Prostate gland (tissue), 2 donors: ENCODE measurements around the gene MYCBPAP. TPM values are rescaled to one million over a fixed set of nuclear protein-coding genes. Genes with fewer than 3 reads are reported as not detected.

Experiments
- DNase-seq: peaks from one replicate; pipeline ENCODE4 v3.0.0-alpha.2; 2019; ENCODE audit warnings: low spot score
- H3K27ac ChIP-seq, 2 donors: fragments of 200-600 bp; sonication (generic); 2 replicates each; pipeline ENCODE4 v1.5.1; 2017 to 2019
- H3K27me3 ChIP-seq: fragments of 200-600 bp; sonication (generic); replicated peaks from 2 replicates; pipeline ENCODE4 v1.5.1; 2019; ENCODE audit not compliant: insufficient read depth
- H3K36me3 ChIP-seq, 2 donors: fragments of 200-600 bp; sonication (generic); 1 replicate in 1 of 2; 2 replicates in 1 of 2; pipeline versions ENCODE4 v1.5.1 to v1.8.1; 2017 to 2019
- H3K4me1 ChIP-seq: fragments of 200-600 bp; sonication (generic); replicated peaks from 2 replicates; pipeline ENCODE4 v1.5.1; 2019
- H3K4me3 ChIP-seq, 2 donors: fragments of 200-600 bp; sonication (generic); 2 replicates each; pipeline ENCODE4 v1.5.1; 2017 to 2019
- H3K9me3 ChIP-seq: fragments of 200-600 bp; sonication (generic); 2 replicates; pipeline ENCODE4 v1.5.1; 2017
- POLR2A ChIP-seq: fragments of 450-650 bp; IDR thresholded peaks from one replicate; pipeline ENCODE4 v1.6.1; 2016; ENCODE audit warnings: antibody characterized with exemption, mild to moderate bottlenecking
- POLR2AphosphoS5 ChIP-seq: sonication (generic); formaldehyde crosslinking; IDR thresholded peaks from one replicate; pipeline ENCODE4 v1.6.1; 2017; ENCODE audit warnings: antibody characterized with exemption
- WGBS: methylation state at CpG from one replicate; pipeline ENCODE4 v1.1.5; 2018; 5-methylcytosine and 5-hydroxymethylcytosine counted together
- intact Hi-C: fragments of 100-400 bp; cut with DNase I; formaldehyde crosslinking; loops from one replicate; pipeline ENCODE4 v1.14.2; 2022
- total RNA-seq, 2 donors: library from RNA; depleted of rRNA; stranded (reverse); fragments of >200 nt; gene quantifications; one replicate each; pipeline ENCODE4 v1.1.0, GENCODE V29; 2016
- TF ChIP-seq, protein P1 (sequence below), 4 experiments: fragments of 200-600 bp in 2 of 4; fragments of 450-650 bp in 2 of 4; sonication (generic) in 2 of 4; IDR thresholded peaks; 1 replicate in 3 of 4; 2 replicates in 1 of 4; pipeline ENCODE4 v1.5.1; 2016 to 2019; ENCODE audit warnings: antibody characterized with exemption in 4 of 4, mild to moderate bottlenecking in 2 of 4, moderate library complexity in 2 of 4

The MYCBPAP gene
- total RNA-seq, 2 donors from 2014 or later, result 0.14 to 12.6 TPM

- intact Hi-C loops, result no loop called here
- DNase-seq, result no peak
- no peak overlapping the region for H3K4me3 ChIP-seq
- H3K27ac ChIP-seq, result peak overlapping the region; percentile 24 to 28
- no peak for TF ChIP-seq POLR2A
- no peak for TF ChIP-seq POLR2AphosphoS5
- TF ChIP-seq, protein P1, sequence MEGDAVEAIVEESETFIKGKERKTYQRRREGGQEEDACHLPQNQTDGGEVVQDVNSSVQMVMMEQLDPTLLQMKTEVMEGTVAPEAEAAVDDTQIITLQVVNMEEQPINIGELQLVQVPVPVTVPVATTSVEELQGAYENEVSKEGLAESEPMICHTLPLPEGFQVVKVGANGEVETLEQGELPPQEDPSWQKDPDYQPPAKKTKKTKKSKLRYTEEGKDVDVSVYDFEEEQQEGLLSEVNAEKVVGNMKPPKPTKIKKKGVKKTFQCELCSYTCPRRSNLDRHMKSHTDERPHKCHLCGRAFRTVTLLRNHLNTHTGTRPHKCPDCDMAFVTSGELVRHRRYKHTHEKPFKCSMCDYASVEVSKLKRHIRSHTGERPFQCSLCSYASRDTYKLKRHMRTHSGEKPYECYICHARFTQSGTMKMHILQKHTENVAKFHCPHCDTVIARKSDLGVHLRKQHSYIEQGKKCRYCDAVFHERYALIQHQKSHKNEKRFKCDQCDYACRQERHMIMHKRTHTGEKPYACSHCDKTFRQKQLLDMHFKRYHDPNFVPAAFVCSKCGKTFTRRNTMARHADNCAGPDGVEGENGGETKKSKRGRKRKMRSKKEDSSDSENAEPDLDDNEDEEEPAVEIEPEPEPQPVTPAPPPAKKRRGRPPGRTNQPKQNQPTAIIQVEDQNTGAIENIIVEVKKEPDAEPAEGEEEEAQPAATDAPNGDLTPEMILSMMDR (IDR thresholded peaks at IDR 0.05), result no peak
- H3K9me3 ChIP-seq, result no peaks in the 10 kb centered on the region
- H3K27me3 ChIP-seq, result no peaks in the 10 kb centered on the region
- 92% methylated on average over 45 of the region's 45 CpGs for WGBS
- peaks cover 21% of the 10 kb centered on the region for H3K4me1 ChIP-seq
- H3K36me3 ChIP-seq, result peaks cover 0 to 3% of the 10 kb centered on the region in 2 donors
Observed at GRCh38 chr17:50536683-50537646, 28.7 kb downstream of the MYCBPAP start.

DNA sequence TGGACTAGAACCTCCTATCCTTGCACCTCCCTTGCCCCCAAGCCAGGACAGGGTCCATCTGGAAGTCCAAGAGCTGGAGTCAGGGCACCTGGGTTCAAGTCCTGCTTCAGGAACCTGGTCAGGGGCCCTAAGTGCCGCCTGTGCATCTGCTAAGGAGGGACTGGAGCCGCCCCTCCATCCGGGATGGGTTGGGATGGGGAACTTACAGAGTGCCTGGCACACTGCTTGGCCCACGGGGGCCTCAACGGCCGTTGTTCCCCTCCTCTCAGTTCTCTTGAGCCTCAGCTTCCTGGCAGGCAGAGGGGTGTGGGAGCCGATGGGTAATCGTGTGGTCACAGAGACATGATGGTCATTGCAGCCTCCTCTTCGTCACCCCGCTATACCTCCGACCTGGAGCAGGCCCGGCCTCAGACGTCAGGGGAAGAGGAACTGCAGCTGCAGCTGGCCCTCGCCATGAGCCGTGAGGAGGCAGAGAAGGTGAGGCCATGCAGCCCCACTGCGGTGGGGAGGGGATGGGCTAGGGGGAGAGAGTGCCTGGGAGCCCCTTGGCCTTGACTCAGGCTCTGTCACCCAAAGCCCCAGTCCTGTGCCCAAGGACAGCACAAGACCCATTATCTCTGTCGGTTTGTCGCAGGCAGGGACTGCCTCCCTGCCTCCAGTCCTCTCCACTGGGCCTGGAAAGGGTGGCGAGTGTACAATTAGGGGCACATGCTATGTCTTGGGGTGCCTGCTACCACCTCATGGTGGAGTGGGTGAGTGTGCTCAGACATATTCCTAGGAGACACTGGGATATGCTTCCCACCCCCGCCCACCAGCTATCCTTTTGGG lies 29.7 kb downstream of the MYCBPAP start:
- DNase-seq, result no peak
- Histone ChIP-seq H3K4me3 (no peak overlapping the region), H3K27ac (peak overlapping the region; percentile 24 to 28), H3K4me1 (peaks cover 23% of the 10 kb centered on the region), H3K9me3 (no peaks in the 10 kb centered on the region), H3K27me3 (no peaks in the 10 kb centered on the region), H3K36me3 (peaks cover 0 to 3% of the 10 kb centered on the region in 2 donors)
- TF ChIP-seq POLR2A (no peak), POLR2AphosphoS5 (no peak)
- TF ChIP-seq, protein P1 (IDR thresholded peaks at IDR 0.05), result no peak
- 85% methylated on average over 20 of the region's 20 CpGs for WGBS
- intact Hi-C loops, result no loop called here

GRCh38 chr17:50538549-50539410 lies 30.5 kb downstream of the MYCBPAP start:
- intact Hi-C loops, result no loop called here
- DNase-seq, result no peak
- Histone ChIP-seq H3K4me1 (peaks cover 31% of the 10 kb centered on the region), H3K27ac (no peak overlapping the region), H3K9me3 (no peaks in the 10 kb centered on the region), H3K4me3 (no peak overlapping the region), H3K36me3 (peaks cover 0 to 3% of the 10 kb centered on the region in 2 donors), H3K27me3 (no peaks in the 10 kb centered on the region)
- 69% methylated on average over 20 of the region's 20 CpGs for WGBS
- TF ChIP-seq, protein P1 (IDR thresholded peaks at IDR 0.05), result no peak
- TF ChIP-seq POLR2A (no peak), POLR2AphosphoS5 (no peak)

DNA sequence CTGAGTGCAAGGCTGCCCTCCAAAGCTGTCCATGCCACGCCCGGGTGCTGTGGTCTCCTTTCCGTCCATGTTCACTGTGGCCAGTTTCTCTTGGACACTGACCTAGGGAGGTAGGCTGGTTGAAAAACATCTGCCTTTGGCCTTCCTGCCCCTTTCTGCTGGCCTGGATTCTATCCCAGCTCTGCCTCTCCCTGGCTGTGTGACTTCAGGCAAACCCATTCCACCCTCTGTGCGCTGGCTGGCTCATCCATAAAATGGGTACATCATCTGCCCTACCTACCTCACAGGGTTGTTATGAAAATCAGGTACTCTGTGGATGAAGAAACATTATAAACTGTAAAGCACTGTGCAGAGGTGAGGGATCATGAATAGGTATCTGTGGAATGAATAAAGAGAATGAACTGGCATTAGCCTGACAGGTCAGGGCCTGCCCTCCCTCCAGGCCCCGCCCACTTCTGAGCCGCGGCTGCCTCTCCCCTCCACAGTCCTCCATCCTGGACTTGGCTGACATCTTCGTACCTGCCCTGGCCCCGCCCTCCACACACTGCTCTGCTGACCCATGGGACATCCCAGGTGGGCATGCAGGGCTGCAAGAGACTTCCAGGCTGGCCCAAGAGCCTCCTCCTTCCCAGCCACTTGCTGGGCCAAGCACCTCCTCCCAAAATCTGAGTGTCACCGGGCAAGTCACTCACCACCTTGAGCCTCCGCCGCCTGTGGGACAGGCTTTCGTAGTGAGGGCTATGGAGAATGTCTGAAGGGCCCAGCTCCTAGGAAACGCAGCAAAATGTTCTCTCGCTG lies 31.7 kb downstream of the MYCBPAP start:
- no peak overlapping the region for H3K4me3 ChIP-seq
- 60% methylated on average over 15 of the region's 15 CpGs for WGBS
- peak; percentile 19 for TF ChIP-seq POLR2AphosphoS5
- TF ChIP-seq, protein P1 (IDR thresholded peaks at IDR 0.05), result no peak
- TF ChIP-seq POLR2A, result no peak
- no peaks in the 10 kb centered on the region for H3K9me3 ChIP-seq
- peak; percentile 46 for DNase-seq
- peaks cover 31% of the 10 kb centered on the region for H3K4me1 ChIP-seq
- no peaks in the 10 kb centered on the region for H3K27me3 ChIP-seq
- peak overlapping the region; percentile 30 to 88 for H3K27ac ChIP-seq
- H3K36me3 ChIP-seq, result peaks cover 0 to 3% of the 10 kb centered on the region in 2 donors
- intact Hi-C loops, result loop anchor here (10.0 kb wide), 2 partner anchors 245 to 415 kb away; no protein-coding TSS in a partner anchor
